HG03439 (cell line): ENCODE data around the gene CALU.

Source experiments
- ATAC-seq: cut with Tn5 transposase; IDR thresholded peaks from one replicate; pipeline ENCODE4 v1.9.1; 2021; ENCODE audit warnings: mild to moderate bottlenecking, moderate library complexity; ENCODE audit not compliant: unreplicated experiment

Gene CALU

GRCh38 chr7:128721376-128721775 lies 17.8 kb upstream of the CALU start:
- ATAC-seq, result no peak

- ATAC-seq, result no peak
These were observed 14.4 kb upstream of the CALU start for GRCh38 chr7:128724743-128725142.

GRCh38 chr7:128725531-128725930 lies 13.6 kb upstream of the CALU start:
- ATAC-seq, result no peak

- ATAC-seq, result no peak
These were observed 13.0 kb upstream of the CALU start for GRCh38 chr7:128726059-128726736.

GRCh38 chr7:128726737-128727072 lies 12.5 kb upstream of the CALU start:
- ATAC-seq, result no peak

- no peak for ATAC-seq
These were observed 11.9 kb upstream of the CALU start for GRCh38 chr7:128727239-128727638.

GRCh38 chr7:128728598-128728997 lies 10.6 kb upstream of the CALU start:
- ATAC-seq, result no peak

GRCh38 chr7:128729494-128729893 lies 9.7 kb upstream of the CALU start:
- no peak for ATAC-seq

GRCh38 chr7:128731184-128731583 lies 8.0 kb upstream of the CALU start:
- ATAC-seq, result no peak

- no peak for ATAC-seq
These were observed 6.5 kb upstream of the CALU start for GRCh38 chr7:128732521-128733277.

- no peak for ATAC-seq
These were observed 5.9 kb upstream of the CALU start for GRCh38 chr7:128733278-128733645.

- no peak for ATAC-seq
These were observed 4.3 kb upstream of the CALU start for GRCh38 chr7:128734890-128735289.

GRCh38 chr7:128735436-128735835 lies 3.7 kb upstream of the CALU start:
- no peak for ATAC-seq

GRCh38 chr7:128737441-128737840 lies 1.7 kb upstream of the CALU start:
- no peak for ATAC-seq

GRCh38 chr7:128737867-128738385 lies 1.2 kb upstream of the CALU start:
- ATAC-seq, result no peak

- peak; percentile 10 for ATAC-seq
These were observed 550 bp upstream of the CALU start for GRCh38 chr7:128738570-128739047.

GRCh38 chr7:128739990-128740682 lies 977 bp downstream of the CALU start:
- no peak for ATAC-seq

GRCh38 chr7:128740996-128741395 lies 1.8 kb downstream of the CALU start:
- ATAC-seq, result no peak

- no peak for ATAC-seq
These were observed 2.3 kb downstream of the CALU start for GRCh38 chr7:128741491-128741890.

- no peak for ATAC-seq
These were observed 3.0 kb downstream of the CALU start for GRCh38 chr7:128742206-128742605.

GRCh38 chr7:128743112-128743772 lies 4.1 kb downstream of the CALU start:
- no peak for ATAC-seq
